22Rv1 (cell line): ENCODE data around the gene PERM1.
"Not testable (repeated sequence)": the region's sequence is repeated elsewhere in the genome, so short reads cannot be mapped to it uniquely, and the experiment has no call there.

Experiments used
- H3K27ac ChIP-seq: fragments of 450-650 bp; 2 replicates; pipeline ENCODE4 v1.5.1; 2017
- ZFX ChIP-seq: fragments of 450-650 bp; IDR thresholded peaks from 2 replicates; pipeline ENCODE4 v1.6.1; 2017; ENCODE audit warnings: antibody characterized with exemption, borderline replicate concordance
- TF ChIP-seq, protein P1 (sequence below): fragments of 450-650 bp; IDR thresholded peaks from 2 replicates; pipeline ENCODE4 v1.5.1; 2017; ENCODE audit warnings: mild to moderate bottlenecking

Gene PERM1

DNA sequence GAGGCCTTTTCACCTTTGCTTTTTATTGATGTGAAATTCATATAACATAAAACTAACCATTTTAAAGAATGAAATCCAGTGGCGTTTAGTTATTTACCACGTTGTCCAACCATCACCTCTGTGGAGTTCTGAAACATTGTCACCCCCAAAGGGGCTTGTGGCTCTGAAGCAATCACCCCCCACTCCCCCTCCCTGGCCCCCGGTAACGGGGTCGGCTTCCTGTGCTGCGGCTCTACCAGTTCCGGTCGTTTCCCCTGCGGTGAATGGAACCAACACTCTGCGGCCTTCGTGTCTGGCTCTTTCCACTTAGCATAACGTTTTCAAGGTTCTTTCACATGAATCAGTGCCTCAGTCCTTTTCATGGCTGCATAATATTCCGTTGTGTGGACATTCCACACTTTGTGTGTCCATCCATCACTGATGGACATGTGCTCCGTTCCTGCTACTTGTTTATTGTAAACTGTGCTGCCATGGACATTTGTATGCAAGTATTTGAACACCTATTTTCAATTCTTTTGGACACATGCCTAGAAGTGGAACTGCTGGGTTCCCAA, 29.6 kb upstream of the PERM1 start:
- no peak overlapping the region for H3K27ac ChIP-seq
- no peak for TF ChIP-seq ZFX
- TF ChIP-seq, protein P1, sequence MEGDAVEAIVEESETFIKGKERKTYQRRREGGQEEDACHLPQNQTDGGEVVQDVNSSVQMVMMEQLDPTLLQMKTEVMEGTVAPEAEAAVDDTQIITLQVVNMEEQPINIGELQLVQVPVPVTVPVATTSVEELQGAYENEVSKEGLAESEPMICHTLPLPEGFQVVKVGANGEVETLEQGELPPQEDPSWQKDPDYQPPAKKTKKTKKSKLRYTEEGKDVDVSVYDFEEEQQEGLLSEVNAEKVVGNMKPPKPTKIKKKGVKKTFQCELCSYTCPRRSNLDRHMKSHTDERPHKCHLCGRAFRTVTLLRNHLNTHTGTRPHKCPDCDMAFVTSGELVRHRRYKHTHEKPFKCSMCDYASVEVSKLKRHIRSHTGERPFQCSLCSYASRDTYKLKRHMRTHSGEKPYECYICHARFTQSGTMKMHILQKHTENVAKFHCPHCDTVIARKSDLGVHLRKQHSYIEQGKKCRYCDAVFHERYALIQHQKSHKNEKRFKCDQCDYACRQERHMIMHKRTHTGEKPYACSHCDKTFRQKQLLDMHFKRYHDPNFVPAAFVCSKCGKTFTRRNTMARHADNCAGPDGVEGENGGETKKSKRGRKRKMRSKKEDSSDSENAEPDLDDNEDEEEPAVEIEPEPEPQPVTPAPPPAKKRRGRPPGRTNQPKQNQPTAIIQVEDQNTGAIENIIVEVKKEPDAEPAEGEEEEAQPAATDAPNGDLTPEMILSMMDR, result no peak

DNA sequence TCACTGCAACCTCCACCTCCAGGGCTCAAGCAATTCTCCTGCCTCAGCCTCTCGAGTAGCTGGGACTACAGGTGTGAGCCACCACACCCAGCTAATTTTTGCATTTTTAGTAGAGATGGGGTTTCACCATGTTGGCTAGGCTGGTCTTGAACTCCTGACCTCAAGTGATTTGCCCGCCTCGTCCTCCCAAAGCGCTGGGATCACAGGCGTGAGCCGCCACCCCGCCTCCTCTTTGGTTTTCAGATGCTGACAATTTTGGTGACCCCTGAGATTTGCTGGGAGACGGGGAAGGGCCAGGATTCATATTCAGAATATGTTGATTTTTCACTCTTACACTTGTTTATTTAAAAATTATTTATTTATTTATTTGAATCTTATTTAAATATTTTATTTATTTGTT, 28.2 kb upstream of the PERM1 start:
- H3K27ac ChIP-seq, result not testable (repeated sequence)

DNA sequence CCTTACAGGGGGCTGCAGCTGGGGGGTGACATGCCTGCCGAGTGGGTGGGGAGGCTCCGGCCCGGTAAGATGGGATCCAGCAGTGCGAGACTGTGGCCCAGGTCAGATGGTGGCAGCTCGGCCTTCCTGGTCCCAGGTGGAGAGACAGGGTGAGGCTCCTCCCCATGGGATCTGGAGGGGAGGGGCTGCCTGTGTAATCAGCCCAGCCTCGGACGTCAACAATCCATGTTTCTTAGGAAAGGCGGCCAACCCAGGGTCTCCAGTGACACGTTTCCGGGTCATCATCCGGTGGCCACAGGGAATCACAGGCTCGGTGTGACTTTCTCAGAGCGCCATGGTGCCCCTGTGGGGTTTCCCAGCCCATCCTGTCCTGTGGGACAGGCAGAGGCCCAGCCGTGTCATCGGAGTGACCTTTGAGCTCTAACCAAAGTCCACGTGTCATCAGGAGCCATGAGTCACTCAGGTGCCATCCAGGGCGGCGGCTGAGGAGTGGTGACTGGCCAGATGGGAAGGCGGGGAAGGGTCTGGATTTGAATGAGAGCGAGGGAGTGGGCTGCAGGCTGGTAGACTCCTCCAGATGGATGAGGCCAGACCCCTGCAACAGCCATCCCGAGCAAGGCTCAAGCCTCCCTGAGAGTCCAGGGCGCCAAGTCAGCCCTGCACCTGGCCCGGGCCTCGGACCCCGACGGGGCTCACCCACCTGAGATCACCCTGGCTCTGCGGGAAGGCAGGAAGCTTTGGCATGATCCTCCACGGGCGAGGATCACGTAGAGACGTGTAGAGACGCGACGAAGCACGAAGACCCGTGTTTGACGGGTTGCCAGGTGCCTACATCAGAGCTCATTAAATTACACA, 24.6 kb upstream of the PERM1 start:
- peak overlapping the region; percentile 99 for H3K27ac ChIP-seq
- TF ChIP-seq ZFX, result no peak
- TF ChIP-seq, protein P1, result no peak

DNA sequence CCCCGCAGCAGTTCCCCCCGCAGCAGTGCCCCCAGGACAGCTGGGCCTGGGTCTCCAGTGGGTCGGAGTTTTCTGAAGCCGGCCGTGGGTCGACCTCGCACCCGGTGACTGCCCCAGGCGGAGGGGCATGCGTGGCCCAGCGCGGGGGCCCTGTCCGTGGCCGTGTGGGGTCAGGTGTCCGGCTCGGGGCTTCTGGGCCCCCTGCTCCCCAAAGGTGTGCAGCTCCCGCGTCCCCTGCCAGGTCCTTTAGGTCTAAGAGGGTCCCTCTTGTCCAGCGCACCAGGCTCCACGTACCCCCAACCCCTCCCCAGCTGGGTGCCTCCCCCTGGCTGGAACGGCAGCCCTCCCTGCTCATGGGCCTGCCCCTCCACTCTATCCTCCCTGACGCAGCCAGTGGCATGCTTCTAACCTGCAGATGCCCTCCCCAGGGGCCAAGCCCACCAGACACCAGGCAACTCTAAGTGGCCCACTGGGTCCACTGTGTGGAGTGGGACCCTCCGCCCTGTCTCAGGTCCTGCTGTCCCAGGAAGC, 23.9 kb upstream of the PERM1 start:
- no peak for TF ChIP-seq ZFX
- TF ChIP-seq, protein P1, result no peak
- peak overlapping the region; percentile 99 for H3K27ac ChIP-seq

DNA sequence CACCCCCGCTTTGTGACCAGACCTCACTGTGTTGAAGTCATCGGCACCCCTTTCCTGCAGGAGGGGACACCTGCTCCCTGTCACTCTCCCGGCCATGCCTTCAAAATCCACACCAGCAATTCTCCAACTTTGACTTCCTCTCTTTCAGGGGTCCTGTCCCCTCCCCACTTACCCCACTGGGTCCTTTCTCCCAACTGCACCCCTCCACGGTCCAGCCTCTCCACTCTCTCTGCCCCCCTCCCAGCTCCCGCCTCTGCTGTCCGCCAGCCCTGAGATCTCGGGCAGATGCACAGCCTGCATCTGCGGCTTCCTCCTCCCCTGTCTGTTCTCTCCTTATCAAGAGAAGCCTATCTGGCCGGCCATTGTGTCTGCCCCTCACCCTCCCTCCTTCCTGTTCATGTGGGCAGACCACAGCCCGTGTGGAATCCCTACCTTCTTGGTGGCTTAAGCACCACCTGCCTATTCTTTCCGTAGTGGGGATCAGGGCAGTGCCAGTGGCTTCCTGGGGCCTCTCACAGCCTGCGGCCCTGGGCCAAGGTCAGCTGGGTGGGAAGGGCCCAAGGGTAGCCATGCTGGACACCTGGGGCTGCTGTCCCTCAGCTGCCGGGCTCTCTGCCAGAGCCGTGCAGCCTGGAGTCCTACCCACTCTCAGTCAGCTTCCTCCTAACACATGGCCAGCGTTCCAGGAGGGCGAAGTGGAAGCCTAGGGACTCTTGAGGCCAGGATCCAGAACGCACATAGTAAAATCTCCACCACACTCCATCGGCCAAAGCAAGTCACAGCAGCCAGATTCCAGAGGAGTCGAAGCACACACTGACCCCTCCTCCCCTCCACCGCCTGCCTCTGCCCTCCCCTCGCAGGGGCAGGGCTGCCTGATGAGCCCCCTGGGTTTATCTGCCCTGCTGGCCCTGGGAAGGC, 23.1 kb upstream of the PERM1 start:
- TF ChIP-seq, protein P1, result no peak
- TF ChIP-seq ZFX, result no peak
- H3K27ac ChIP-seq, result peak overlapping the region; percentile 99

DNA sequence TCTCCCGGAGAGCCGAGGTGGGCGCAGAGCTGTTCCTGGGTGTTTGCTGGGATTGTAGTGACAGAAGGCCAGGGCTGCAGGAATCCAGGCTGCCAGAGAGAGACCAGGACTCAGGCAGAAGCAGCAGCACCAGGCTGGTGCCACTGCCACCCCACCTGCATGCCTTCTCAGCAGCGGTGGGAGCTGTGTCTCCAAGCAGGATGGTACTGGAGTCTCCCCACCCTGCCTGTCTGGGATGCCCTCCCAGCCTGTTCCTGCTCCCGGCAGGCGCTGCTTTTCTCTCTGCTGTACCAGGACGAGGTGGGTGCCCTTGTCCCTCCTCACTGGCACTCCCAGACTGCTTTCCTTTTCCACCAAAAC, 22.5 kb upstream of the PERM1 start:
- no peak for TF ChIP-seq ZFX
- TF ChIP-seq, protein P1, result no peak
- peak overlapping the region; percentile 99 for H3K27ac ChIP-seq

DNA sequence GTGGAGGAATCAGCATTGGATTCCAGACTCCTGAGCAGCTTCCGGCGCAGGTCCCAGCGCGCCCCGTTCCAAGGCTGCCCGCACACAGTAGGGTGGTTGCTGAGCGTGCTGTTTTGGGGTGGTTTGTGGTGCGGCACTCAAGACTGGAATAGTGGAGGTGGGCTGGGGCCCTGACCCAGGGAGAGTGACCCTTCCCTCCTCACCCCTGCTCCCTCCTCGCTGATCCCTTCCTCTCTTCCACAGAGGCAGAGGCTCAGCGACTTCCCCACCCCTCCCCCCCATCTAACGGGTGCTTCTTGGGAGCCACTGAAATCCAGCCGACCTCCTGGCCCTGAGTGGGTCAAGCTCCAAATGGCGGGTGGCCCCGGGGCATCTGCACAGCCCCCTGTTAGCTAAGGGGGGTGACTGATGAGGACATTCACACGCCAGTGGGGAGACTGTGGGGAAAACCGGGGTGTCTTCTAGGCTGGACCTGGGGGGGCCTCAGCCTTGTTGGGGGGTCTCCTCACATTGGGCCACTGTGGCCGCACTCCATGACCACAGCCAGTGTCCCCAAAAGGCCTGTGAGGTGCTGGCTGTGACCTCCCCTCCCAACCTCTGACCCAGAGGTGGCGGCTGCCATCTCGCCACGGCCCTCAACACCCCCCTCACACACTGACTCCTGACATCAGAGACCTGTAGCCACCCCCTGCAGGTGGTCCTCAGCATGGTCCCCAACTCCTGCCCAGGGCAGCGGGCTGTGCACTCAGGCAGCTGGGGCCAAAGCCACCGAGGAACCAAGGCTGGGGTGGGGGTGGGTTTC, 21.9 kb upstream of the PERM1 start:
- peak overlapping the region; percentile 99 for H3K27ac ChIP-seq
- TF ChIP-seq ZFX, result no peak
- TF ChIP-seq, protein P1, result no peak
